K562 treated with DMSO at 1 percent for 24 hours (cell line): ENCODE data around the gene SDSL. TPM values are rescaled to one million over a fixed set of nuclear protein-coding genes. Genes with fewer than 3 reads are reported as not detected.

Experiments
- total RNA-seq: library from RNA; unstranded; fragments of 300-600 nt; gene quantifications from 2 replicates; pipeline ENCODE4 v1.2.3, GENCODE V29; 2022; ENCODE audit warnings: low read depth; ENCODE audit not compliant: insufficient read depth

Gene SDSL, protein sequence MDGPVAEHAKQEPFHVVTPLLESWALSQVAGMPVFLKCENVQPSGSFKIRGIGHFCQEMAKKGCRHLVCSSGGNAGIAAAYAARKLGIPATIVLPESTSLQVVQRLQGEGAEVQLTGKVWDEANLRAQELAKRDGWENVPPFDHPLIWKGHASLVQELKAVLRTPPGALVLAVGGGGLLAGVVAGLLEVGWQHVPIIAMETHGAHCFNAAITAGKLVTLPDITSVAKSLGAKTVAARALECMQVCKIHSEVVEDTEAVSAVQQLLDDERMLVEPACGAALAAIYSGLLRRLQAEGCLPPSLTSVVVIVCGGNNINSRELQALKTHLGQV
- total RNA-seq, result 24.3 and 24.8 TPM in 2 replicates

DNA sequence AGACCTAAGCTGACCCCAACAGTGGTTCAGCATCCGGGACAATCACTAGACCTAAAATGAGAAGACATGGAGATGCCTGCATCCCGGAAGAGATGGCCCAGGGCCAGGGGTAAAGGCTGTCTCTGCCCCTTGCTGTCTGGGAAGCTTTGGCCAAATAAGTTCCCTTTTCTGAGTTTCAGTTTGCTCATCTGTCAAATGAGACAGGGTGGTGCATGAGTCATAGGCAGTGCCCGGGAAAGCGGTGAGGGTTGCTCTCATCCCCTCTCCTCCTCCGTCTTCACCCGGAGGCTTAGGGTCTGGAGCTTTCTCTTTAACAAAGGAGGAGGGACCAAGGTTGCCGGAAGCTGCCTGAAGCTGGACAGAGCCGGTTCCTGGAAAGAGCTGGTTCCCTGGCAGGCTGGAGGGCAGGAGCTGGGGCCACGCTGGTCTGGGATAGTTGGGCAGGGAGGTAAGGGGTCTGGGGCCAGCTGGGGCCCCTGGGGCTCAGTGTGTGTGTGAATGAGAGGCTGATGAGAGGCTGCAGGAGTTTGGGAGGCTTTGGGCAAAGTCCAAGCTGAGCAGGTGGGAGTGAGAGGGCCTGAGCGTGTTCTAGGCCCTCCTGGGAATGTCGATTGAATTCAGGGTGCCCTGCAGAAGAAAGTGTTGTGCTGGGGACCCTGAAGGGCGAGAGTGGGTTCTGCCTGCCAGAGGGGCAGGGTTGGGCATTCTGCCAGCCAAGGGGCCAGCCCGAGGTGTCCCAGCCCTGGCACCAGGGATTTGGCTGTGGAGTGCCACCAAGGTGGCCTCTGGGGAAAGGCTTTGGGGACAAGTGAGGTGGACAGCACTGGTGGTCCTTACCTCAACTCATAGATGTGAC lies at the start of gene SDSL:
SDSL (plus strand) TSS at position 351 of the 856 bp plus-strand sequence. CDS start 5,603 bp downstream, outside the sequence.

DNA sequence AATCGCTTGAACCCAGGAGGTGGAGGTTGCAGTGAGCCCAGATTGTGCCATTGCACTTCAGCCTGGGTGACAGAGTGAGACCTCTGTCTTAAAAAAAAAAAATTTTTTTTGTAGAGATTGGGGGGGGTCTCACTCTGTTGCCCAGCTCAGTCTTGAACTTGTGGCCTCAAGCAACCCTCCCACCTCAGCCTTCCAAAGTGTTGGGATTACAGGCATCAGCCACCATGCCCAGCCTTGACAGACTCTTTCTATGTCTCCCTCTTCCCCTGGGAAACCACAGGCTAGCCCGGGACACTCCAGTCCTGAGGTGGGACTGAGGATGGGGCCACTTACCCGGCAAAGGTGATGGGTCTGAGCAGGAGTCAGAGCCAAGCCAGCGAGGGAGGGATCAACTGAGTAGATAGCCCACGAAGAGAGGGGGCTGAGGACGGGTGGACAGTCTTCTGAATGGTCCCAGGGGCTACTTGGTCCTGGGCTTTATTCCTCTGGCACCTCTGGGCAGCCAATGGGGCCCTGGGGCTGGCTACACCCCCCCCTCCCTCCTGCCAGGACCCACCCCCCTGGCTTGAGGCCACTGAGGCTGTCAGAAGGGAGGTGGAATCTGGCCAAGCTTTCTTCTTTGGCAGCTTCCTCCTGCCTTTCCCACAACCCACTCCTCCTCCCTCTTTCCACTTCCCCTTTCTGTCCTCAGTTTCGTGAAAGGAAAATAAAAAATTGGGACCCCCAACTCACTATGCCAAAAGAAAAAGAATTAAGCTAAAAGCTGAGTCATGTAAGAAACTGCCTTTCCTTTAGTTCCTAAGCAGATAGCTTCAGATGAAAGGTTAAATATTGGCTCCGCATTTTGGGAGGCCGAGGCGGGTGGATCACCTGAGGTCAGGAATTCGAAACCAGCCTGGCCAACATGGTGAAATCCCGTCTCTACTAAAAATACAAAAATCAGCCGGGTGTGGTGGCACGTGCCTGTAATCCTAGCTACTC lies 18.5 kb upstream of the SDSL start, which contains the start of gene SDS:
SDS (minus strand) TSS at position 453 of the 981 bp plus-strand sequence. CDS start 4,179 bp downstream, outside the sequence.

DNA sequence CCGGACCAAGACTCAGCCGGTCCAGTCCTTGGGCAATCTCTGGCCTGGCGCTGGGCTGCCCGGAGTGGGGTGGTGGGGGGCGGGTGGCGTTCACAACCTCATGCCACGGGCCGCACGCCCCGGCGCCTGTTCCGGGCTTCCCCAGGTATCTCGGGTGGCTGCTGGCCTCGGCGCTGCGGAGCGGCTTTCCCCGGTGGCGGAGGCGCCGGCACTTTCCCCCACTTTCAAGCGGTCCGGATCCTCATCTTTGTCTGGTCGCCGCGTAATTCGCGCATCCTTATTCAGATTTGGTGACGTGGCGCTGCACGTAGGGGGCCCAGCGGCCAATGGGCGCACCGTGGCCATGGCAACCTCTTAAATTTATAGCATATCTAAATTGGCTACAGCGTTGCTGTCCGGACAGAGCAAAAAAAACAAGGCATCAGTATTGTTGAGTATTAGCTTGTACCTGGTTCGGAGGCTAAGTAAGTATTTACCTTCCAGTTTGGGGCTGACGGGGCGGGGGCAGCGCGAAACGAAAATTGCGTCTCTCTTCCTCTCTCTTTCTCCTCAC lies 49.5 kb downstream of the SDSL start, which contains the start of gene LHX5:
LHX5 (minus strand) TSS at position 253 of the 553 bp plus-strand sequence. CDS start 373 bp downstream, outside the sequence.

Other genes with a start within 250 kb of the SDSL start
- gene DDX54, start 236.9 kb upstream of the SDSL start, total RNA-seq, result 81.2 and 88.1 TPM in 2 replicates
- 37.6 and 44.4 TPM in 2 replicates for gene RITA1, start 236.7 kb upstream of the SDSL start, total RNA-seq
- gene TPCN1, start 200.9 kb upstream of the SDSL start, total RNA-seq, result 26.0 and 28.7 TPM in 2 replicates
- gene SLC8B1, start 87.3 kb upstream of the SDSL start, total RNA-seq, result 38.8 and 41.1 TPM in 2 replicates
- gene PLBD2, start 63.8 kb upstream of the SDSL start, total RNA-seq, result 44.0 and 44.2 TPM in 2 replicates
- 0.88 and 1.5 TPM in 2 replicates for gene SDS, start 18.5 kb upstream of the SDSL start, total RNA-seq
- gene LHX5, start 49.5 kb downstream of the SDSL start, total RNA-seq, result 0.38 and 0.41 TPM in 2 replicates